HepG2 (cell line): ENCODE measurements around the gene RABGGTA. TPM values are rescaled to one million over a fixed set of nuclear protein-coding genes. Genes with fewer than 3 reads are reported as not detected.

Experiments used
- ATF1 ChIP-seq: IDR thresholded peaks from 2 replicates; pipeline ENCODE4 v1.6.1; 2016; ENCODE audit warnings: mild to moderate bottlenecking, control low read depth
- BCL3 ChIP-seq: sonication (generic); formaldehyde crosslinking; IDR thresholded peaks from 2 replicates; pipeline ENCODE4 v1.5.1; 2020; ENCODE audit warnings: mild to moderate bottlenecking, missing genetic modification reagents, moderate library complexity
- BORCS8-MEF2B ChIP-seq: sonication (generic); formaldehyde crosslinking; IDR thresholded peaks from 2 replicates; pipeline ENCODE4 v1.8.0; 2022; ENCODE audit warnings: mild to moderate bottlenecking, missing genetic modification reagents
- CBFB ChIP-seq: sonication (generic); formaldehyde crosslinking; IDR thresholded peaks from 2 replicates; pipeline ENCODE4 v1.4.0; 2020; ENCODE audit warnings: missing genetic modification reagents
- ERF ChIP-seq: IDR thresholded peaks from 2 replicates; pipeline ENCODE4 v1.6.1; 2018; ENCODE audit warnings: missing biosample characterization, missing genetic modification reagents
- GATA4 ChIP-seq: sonication (generic); IDR thresholded peaks from 2 replicates; pipeline ENCODE4 v1.6.1; 2016; ENCODE audit warnings: antibody characterized with exemption, low read depth, borderline replicate concordance
- IRF2 ChIP-seq: IDR thresholded peaks from 2 replicates; pipeline ENCODE4 v1.6.1; 2018; ENCODE audit warnings: missing genetic modification reagents, missing compliant biosample characterization
- NFE2L2 ChIP-seq: fragments of 150-350 bp; IDR thresholded peaks from 2 replicates; pipeline ENCODE4 v1.6.1; 2014; ENCODE audit warnings: low read length
- NFKB2 ChIP-seq: sonication (generic); formaldehyde crosslinking; IDR thresholded peaks from 2 replicates; pipeline ENCODE4 v1.4.0; 2020; ENCODE audit warnings: missing genetic modification reagents, borderline replicate concordance
- NONO ChIP-seq, 2 experiments: fragments of 450-650 bp in 1 of 2; sonication (generic) in 1 of 2; formaldehyde crosslinking in 1 of 2; IDR thresholded peaks in 1 of 2; conservative IDR thresholded peaks in 1 of 2; 2 replicates each; pipeline versions ENCODE4 v1.6.1 to v1.8.0; 2017 to 2022; ENCODE audit warnings: mild to moderate bottlenecking in 1 of 2, missing genetic modification reagents in 1 of 2, moderate library complexity in 1 of 2
- POLR2G ChIP-seq: fragments of 200-400 bp; formaldehyde crosslinking; IDR thresholded peaks from 2 replicates; pipeline ENCODE4 v1.6.1; 2018; ENCODE audit warnings: mild to moderate bottlenecking, low read depth, low read length, moderate library complexity
- TCF12 ChIP-seq, 2 experiments: fragments of 450-650 bp in 1 of 2; sonication (generic) in 1 of 2; formaldehyde crosslinking in 1 of 2; IDR thresholded peaks; 2 replicates each; pipeline versions ENCODE4 v1.6.1 to v1.8.0; 2017 to 2022; ENCODE audit warnings: antibody characterized with exemption in 1 of 2, mild to moderate bottlenecking in 1 of 2, missing genetic modification reagents in 1 of 2, moderate library complexity in 1 of 2
- TERF1 ChIP-seq: sonication (generic); formaldehyde crosslinking; IDR thresholded peaks from 2 replicates; pipeline ENCODE4 v1.8.0; 2022; ENCODE audit warnings: mild to moderate bottlenecking, missing genetic modification reagents, moderate library complexity
- TP53 ChIP-seq: sonication (generic); formaldehyde crosslinking; conservative IDR thresholded peaks from 2 replicates; pipeline ENCODE4 v1.4.0; 2020; ENCODE audit warnings: missing genetic modification reagents
- USF2 ChIP-seq, 2 experiments: sonication (generic) in 1 of 2; formaldehyde crosslinking in 1 of 2; IDR thresholded peaks; 2 replicates each; pipeline versions ENCODE4 v1.5.1 to v1.6.1; 2011 to 2020; ENCODE audit warnings: borderline replicate concordance in 1 of 2, low read depth in 1 of 2, low read length in 1 of 2, mild to moderate bottlenecking in 1 of 2, missing genetic modification reagents in 1 of 2, moderate library complexity in 1 of 2
- WIZ ChIP-seq: sonication (generic); formaldehyde crosslinking; IDR thresholded peaks from 2 replicates; pipeline ENCODE4 v1.5.1; 2020; ENCODE audit warnings: mild to moderate bottlenecking, missing genetic modification reagents
- ZFP82 ChIP-seq: sonication (generic); formaldehyde crosslinking; IDR thresholded peaks from 2 replicates; pipeline ENCODE4 v1.5.1; 2020; ENCODE audit warnings: mild to moderate bottlenecking, missing genetic modification reagents, borderline replicate concordance
- ZKSCAN8 ChIP-seq: IDR thresholded peaks from 2 replicates; pipeline ENCODE4 v1.6.1; 2016; ENCODE audit warnings: borderline replicate concordance, missing genetic modification reagents, missing compliant biosample characterization
- ZNF136 ChIP-seq: sonication (generic); formaldehyde crosslinking; IDR thresholded peaks from 2 replicates; pipeline ENCODE4 v1.8.1; 2022; ENCODE audit warnings: low read depth, mild to moderate bottlenecking, moderate library complexity, missing genetic modification reagents
- ZNF232 ChIP-seq: sonication (generic); formaldehyde crosslinking; IDR thresholded peaks from 2 replicates; pipeline ENCODE4 v1.4.0; 2020; ENCODE audit warnings: missing genetic modification reagents, borderline replicate concordance
- ZNF264 ChIP-seq: sonication (generic); formaldehyde crosslinking; IDR thresholded peaks from 2 replicates; pipeline ENCODE4 v1.4.0; 2020; ENCODE audit warnings: missing genetic modification reagents
- ZNF274 ChIP-seq: sonication (generic); formaldehyde crosslinking; IDR thresholded peaks from 2 replicates; pipeline ENCODE4 v1.5.1; 2020; ENCODE audit warnings: mild to moderate bottlenecking, missing genetic modification reagents
- ZNF335 ChIP-seq: sonication (generic); formaldehyde crosslinking; IDR thresholded peaks from 2 replicates; pipeline ENCODE4 v1.4.0; 2020; ENCODE audit warnings: missing genetic modification reagents
- polyA plus RNA-seq, 8 experiments: library from polyadenylated mRNA; depleted of rRNA in 3 of 8; stranded (reverse) in 7 of 8; unstranded in 1 of 8; fragments of >200 nt; fragmentation: Illumina TruSeq in 4 of 8; extraction: Trizol in 4 of 8; gene quantifications; 2 replicates each; pipeline versions ENCODE4 v1.2.1 to v1.2.3, GENCODE V29; 2011 to 2016; ENCODE audit warnings: low read depth in 4 of 8, missing spikeins in 1 of 8, mixed read lengths in 1 of 8; ENCODE audit not compliant: insufficient read depth in 1 of 8
- total RNA-seq, 5 experiments: library from RNA; depleted of rRNA; stranded (reverse); fragments of >200 nt; fragmentation: Illumina TruSeq; extraction: Trizol; gene quantifications; 2 replicates each; pipeline ENCODE4 v1.2.3, GENCODE V29; 2016; ENCODE audit warnings: low read depth in 1 of 5
- TF ChIP-seq, protein P1 (sequence below): IDR thresholded peaks from 2 replicates; pipeline ENCODE4 v1.6.1; 2016; ENCODE audit warnings: low read depth

RABGGTA gene
- total and polyA plus RNA-seq, 2 of the 13 experiments (the other 11 are each of a cell fraction or from before 2014, with no cell fraction given), result 57.9 to 90.8 TPM

DNA sequence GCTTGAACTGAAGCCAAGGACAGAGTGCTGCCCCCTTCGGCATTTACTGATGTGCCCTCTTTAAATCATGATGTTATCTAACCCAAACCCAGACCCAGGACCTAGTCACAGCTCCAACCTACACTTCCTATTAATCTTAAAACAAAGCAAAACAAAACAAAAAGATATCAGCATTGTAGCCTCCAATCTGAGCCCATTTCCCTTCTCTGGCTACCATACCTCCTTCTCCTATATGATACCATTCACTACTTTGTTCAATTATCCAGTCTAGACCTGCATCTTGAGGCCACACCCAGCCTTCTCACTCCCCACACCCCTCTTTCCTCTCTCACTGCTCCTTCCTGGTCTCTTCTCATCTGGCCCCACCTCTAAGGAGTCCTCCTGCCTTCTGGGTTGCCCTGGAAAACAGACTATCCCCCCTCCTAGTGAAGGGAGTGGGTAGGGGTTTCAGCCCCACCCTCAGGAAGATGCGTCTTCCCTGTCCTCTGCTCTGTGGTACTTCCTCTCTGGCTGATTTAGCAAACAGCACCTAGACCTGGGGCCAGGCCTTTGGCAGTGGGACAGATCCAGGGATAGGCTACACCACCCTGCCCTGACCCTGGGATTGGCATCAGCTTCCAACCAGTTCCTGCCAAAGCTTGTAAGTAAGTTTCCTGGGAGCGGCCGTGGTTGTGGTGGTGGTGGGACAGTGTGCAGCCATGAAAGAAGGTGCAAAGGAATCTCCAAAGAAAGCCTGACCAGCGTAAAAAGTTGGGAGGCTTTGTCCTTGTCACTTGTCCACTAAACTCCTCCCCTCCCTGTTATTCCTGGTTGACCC, 43.2 kb upstream of the RABGGTA start (continued):
- TF ChIP-seq USF2 (IDR thresholded peaks at IDR 0.05; ENCODE audit: low read depth, low read length), result no peak
- TF ChIP-seq USF2 (CRISPR knock-in tag; IDR thresholded peaks at IDR 0.05; ENCODE audit: borderline replicate concordance), result no peak
- TF ChIP-seq NFE2L2, result no peak
- no peak for TF ChIP-seq BCL3
- TF ChIP-seq NFKB2 (CRISPR knock-in tag), result peak; percentile 54
- TF ChIP-seq BORCS8-MEF2B (CRISPR knock-in tag), result peak; percentile 14; the same call in 1 of the 2 replicates
- no peak for TF ChIP-seq ATF1 (CRISPR knock-in tag)
- no peak for TF ChIP-seq ZNF264
- TF ChIP-seq ZFP82 (CRISPR knock-in tag), result no peak
- no peak for TF ChIP-seq WIZ (CRISPR knock-in tag)
- 0 out of 2 replicates have a peak, but pooled peaks have one; percentile 37 for TF ChIP-seq POLR2G
- TF ChIP-seq TCF12 (IDR thresholded peaks at IDR 0.05), result no peak
- TF ChIP-seq TCF12 (CRISPR knock-in tag; IDR thresholded peaks at IDR 0.05), result no peak
- TF ChIP-seq IRF2 (CRISPR knock-in tag), result no peak
- no peak for TF ChIP-seq ZNF335 (CRISPR knock-in tag)
- TF ChIP-seq, protein P1, sequence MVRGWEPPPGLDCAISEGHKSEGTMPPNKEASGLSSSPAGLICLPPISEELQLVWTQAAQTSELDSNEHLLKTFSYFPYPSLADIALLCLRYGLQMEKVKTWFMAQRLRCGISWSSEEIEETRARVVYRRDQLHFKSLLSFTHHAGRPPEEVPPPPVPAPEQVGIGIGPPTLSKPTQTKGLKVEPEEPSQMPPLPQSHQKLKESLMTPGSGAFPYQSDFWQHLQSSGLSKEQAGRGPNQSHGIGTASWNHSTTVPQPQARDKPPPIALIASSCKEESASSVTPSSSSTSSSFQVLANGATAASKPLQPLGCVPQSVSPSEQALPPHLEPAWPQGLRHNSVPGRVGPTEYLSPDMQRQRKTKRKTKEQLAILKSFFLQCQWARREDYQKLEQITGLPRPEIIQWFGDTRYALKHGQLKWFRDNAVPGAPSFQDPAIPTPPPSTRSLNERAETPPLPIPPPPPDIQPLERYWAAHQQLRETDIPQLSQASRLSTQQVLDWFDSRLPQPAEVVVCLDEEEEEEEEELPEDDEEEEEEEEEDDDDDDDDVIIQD (CRISPR knock-in tag), result no peak
- no peak for TF ChIP-seq ERF (CRISPR knock-in tag)
- TF ChIP-seq NONO (IDR thresholded peaks at IDR 0.05), result 0 out of 2 replicates have a peak, but pooled peaks have one; percentile 67
- TF ChIP-seq NONO (CRISPR knock-in tag; conservative IDR thresholded peaks at IDR 0.05), result no peak
- TF ChIP-seq ZNF136, result no peak
- no peak for TF ChIP-seq ZNF232 (CRISPR knock-in tag)
- no peak for TF ChIP-seq ZNF274
- TF ChIP-seq TERF1 (CRISPR knock-in tag), result no peak
- TF ChIP-seq CBFB (CRISPR knock-in tag), result no peak
- no peak for TF ChIP-seq ZKSCAN8 (CRISPR knock-in tag)
- 0 out of 2 replicates have a peak, but pooled peaks have one; percentile 6 for TF ChIP-seq GATA4
- no peak for TF ChIP-seq TP53 (CRISPR knock-in tag)
